GM18873 (cell line): ENCODE data around the gene GCA.

Experiments
- ATAC-seq: cut with Tn5 transposase; IDR thresholded peaks from one replicate; pipeline ENCODE4 v1.9.1; 2021; ENCODE audit warnings: mild to moderate bottlenecking, moderate library complexity, moderate number of reproducible peaks; ENCODE audit not compliant: unreplicated experiment, low FRiP score

The GCA gene

DNA sequence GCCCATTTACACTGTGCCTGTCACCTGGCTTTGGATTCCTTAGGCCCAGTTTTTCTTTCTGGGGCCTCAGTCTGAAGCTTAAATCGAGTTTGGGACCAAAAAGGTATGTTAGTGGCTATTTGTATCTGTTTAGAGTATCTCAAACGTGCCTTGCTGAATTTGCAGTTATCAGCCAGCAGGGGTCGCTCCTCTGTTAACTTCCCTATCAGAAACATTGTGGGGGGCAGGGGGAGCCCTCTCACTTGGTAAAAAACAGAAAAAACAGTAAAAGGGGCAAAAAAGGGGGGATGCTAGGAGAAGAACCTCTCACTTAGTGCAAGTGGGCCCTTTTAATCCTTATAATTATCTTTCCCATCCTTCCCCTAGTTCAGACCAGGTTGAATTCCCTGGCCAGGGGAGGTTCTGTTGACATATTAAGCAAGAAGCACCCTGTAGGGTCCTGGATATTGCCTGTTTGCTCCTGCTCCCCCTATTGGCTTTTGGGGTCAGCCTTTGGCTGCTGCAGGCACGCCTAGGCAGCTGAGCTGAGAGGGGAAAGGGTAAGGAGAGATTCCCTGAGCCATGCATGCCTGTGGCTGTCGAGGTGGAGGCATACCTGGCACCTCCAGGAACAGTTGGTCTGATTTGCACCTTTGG is 16.7 kb upstream of the GCA start:
- ATAC-seq: no peak

DNA sequence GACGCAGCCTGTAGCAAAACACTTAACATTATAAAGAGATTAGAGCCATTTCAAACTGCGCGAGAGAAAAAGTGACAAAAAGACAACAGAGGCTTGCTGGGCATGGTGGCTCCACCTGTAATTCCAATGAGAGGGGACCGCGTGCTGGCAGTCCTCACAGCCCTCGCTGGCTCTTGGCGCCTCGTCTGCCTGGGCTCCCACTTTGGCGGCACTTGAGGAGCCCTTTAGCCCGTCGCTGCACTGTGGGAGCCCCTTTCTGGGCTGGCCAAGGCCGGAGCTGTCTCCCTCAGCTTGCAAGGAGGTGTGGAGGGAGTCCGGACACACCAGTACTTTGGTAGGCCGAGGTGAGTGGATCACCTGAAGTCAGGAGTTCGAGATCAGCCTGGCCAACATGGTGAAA is 16.1 kb upstream of the GCA start:
- no peak for ATAC-seq

DNA sequence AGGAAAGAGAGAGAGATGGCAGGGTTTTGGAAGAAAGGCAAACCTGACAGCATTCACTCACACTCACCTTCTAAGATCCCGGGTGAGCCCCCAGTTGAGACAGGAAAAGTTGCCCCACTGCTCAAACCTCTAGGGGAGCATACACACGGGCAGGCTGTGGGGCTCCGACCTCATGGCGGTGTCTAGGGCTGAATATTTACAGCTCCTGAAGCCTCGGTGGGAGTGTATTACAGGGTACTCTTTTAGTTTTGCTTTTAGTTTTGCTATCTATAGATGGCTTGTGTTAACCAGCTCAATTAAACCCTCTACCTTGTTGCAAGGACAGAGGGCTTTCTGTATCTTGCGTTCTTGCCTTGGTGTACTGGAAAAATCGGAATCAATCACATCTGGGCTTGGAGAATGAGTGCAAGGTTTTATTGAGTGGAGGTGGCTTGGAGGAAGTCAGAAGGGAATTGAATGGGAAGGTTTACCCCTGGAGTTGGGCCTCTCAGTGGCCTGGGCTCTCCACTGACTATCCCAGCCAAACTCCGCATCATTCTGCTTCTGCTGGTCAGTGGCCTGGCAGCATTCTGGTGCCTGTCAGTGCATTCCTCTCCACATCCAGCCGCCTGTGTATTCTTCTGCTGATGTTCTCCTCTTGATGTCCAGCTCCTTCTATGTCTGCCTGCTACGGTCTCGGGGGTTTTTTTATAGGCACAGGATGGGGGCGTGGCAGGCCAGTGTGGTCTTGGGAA is 15.3 kb upstream of the GCA start:
- ATAC-seq: peak; percentile 99

- ATAC-seq: no peak
Measured at GRCh38 chr2:162330881-162331280, 13.1 kb upstream of the GCA start.

- ATAC-seq: no peak
Measured at GRCh38 chr2:162333968-162334367, 10.0 kb upstream of the GCA start.

DNA sequence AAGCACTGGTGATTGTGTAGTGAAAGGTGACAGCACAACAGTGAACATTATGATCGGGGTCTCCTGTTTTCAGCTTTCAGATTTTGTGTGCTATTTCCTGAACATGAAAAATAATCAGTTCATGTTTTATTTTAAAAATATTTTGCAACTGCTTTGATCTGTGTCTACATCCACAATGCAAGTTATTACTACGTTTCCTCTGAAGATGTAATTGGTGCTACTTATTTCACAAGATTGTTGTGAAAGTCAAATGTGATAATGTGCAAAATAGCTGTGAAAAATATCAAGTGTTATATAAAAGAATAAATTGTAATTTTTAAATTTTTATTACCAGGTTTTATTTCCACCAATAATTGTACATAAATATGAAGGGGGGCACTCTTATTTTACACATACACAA is 6.1 kb upstream of the GCA start:
- no peak for ATAC-seq

- ATAC-seq: no peak
Measured at GRCh38 chr2:162340822-162341221, 3.1 kb upstream of the GCA start.

GRCh38 chr2:162342321-162342720 is 1.6 kb upstream of the GCA start:
- ATAC-seq: no peak

DNA sequence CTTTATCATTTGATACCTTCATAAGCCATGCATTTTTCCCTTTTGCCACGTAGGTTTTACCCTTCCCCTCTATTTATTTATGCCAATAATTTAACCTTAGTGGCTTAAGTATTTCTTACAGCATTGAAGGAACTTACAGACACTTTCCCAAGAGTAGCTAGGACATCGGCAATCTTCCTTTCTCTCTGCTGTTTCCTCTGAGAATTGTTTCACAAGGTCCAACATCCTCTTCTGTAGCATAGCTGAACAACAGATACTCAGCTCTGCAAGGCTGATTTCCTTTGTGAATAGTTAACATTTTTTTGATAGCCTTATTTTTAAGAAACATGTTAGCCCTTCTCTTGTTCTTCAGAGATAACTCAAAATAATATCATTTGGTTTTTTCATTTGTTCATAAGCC is 1.1 kb upstream of the GCA start:
- no peak for ATAC-seq

- ATAC-seq: no peak
Measured at GRCh38 chr2:162343492-162343823, 474 bp upstream of the GCA start.

GRCh38 chr2:162344617-162344950 is 652 bp downstream of the GCA start:
- peak; percentile 0 for ATAC-seq

- no peak for ATAC-seq
Measured at GRCh38 chr2:162365392-162365791, 21.5 kb downstream of the GCA start.

- ATAC-seq: no peak
Measured at GRCh38 chr2:162368494-162368893, 24.6 kb downstream of the GCA start.

DNA sequence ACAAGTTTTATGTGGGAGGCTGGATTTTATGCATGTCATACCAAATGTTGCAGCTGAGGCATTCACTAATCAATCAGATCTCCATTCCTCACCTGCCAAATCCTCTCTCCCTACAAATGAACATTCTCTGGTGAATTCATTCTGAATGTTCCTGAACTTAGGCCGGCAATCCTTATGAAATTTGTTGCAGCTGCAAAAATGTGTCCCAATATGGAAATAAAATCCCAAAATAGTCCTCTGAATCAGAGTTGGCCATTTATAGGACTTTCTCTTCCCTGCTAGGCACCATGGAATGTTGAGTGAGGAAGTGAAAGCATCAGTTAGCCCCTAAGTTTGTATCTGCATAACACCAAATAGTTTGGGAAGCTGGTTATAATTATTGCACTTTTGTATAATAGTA is 25.6 kb downstream of the GCA start:
- no peak for ATAC-seq

GRCh38 chr2:162370931-162371330 is 27.0 kb downstream of the GCA start:
- ATAC-seq: no peak

GRCh38 chr2:162372818-162373217 is 28.9 kb downstream of the GCA start:
- ATAC-seq: no peak

- peak; percentile 74 for ATAC-seq
Measured at GRCh38 chr2:162379719-162380580, 36.0 kb downstream of the GCA start.

- no peak for ATAC-seq
Measured at GRCh38 chr2:162381851-162382250, 37.9 kb downstream of the GCA start.

DNA sequence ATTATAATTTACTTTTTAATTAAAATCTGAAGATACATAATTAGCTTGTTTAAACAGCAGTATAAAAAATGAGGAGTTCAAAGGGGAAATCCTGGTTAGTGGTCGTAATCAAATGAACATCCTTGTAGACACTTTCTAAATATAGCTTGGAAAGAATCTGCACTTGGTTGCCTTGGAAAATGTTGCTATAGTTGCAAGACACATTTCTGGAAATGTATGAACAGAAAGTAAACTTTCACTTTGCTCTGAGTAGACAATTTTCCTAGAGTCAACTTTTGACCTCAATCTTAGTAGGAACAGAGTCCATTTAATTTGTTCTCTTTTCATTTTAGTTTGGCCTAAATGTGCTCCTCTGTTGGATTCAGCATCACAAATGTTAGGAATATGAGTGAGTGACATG is 38.3 kb downstream of the GCA start:
- ATAC-seq: no peak

GRCh38 chr2:162385536-162385935 is 41.6 kb downstream of the GCA start:
- no peak for ATAC-seq

DNA sequence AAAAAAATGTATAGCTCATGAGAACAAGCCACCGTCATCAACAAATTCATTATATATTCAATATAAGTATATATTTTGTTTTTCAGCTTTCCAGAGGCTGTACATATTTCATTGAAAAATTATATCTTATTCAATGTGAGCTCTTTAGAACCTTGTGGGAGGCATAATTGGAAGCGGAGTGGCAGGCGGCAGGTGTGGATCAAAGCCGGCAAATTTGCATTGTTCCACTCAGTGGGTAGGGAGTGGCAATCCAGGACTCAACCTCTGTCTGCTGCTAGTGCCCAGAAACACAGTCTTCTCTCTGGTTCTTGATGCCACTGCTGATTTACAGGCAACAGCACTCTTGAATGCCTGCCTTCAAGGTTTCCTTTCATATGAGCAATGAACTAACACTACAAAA is 46.9 kb downstream of the GCA start:
- no peak for ATAC-seq

DNA sequence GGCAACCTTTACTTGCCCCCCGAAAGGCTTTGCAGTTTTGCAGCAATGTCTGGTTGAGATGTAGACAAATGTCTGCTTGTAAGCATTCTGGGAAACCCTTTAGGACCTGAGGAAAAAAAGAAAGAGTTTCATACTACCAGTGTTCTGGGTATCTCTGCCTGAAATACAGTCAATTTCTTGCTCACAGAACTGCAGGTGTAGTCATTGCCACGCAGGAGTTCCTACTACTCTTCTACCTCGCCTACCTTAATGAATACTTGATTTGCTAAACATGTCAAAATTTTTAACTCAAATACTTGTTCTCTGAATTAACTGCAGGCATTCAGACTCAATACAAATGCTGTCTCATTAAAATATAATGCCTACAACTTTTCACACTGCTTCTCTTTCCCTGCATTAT is 56.4 kb downstream of the GCA start:
- ATAC-seq: no peak
